Measurements from ENCODE around the gene CARD18. TPM values are rescaled to one million over a fixed set of nuclear protein-coding genes. Genes with fewer than 3 reads are reported as not detected.

CARD18 gene
- total RNA-seq, 4 donors from 2014 or later: 4.6 to 13.9 (median 13.1) TPM

GRCh38 chr11:105158436-105158835, 18.9 kb upstream of the CARD18 start:
- no peak overlapping the region for H3K4me3 ChIP-seq (ENCODE audit: low read depth, poor library complexity, severe bottlenecking)
- WGBS, 2 donors: 87 to 97% methylated on average over 1 of the region's 1 CpG
- no peak for DNase-seq (ENCODE audit: low spot score in 2 of 2)
- intact Hi-C loops (cut with DNase I; ENCODE audit: low total_unique reads): no loop called here
- TF ChIP-seq CTCF (IDR thresholded peaks at IDR 0.05) (no peak), POLR2A (IDR thresholded peaks at IDR 0.05) (no peak)

GRCh38 chr11:105156720-105157119, 17.2 kb upstream of the CARD18 start:
- intact Hi-C loops (cut with DNase I; ENCODE audit: low total_unique reads): no loop called here
- 77 to 83% methylated on average over 4 of the region's 4 CpGs for WGBS, 2 donors
- H3K4me3 ChIP-seq (ENCODE audit: low read depth, poor library complexity, severe bottlenecking): no peak overlapping the region
- no peak for DNase-seq (ENCODE audit: low spot score in 2 of 2)
- no peak for TF ChIP-seq POLR2A (IDR thresholded peaks at IDR 0.05)
- TF ChIP-seq CTCF (IDR thresholded peaks at IDR 0.05): no peak

- H3K4me3 ChIP-seq (ENCODE audit: low read depth, poor library complexity, severe bottlenecking): no peak overlapping the region
- no peak for TF ChIP-seq POLR2A (IDR thresholded peaks at IDR 0.05)
- intact Hi-C loops (cut with DNase I; ENCODE audit: low total_unique reads): no loop called here
- no peak for DNase-seq (ENCODE audit: low spot score in 2 of 2)
- 53 to 56% methylated on average over 2 of the region's 2 CpGs for WGBS, 2 donors
Observed at GRCh38 chr11:105156231-105156630, 16.7 kb upstream of the CARD18 start.

- no peak overlapping the region for H3K4me3 ChIP-seq (ENCODE audit: low read depth, poor library complexity, severe bottlenecking)
- WGBS, 2 donors: 89 to 91% methylated on average over 6 of the region's 6 CpGs
- TF ChIP-seq POLR2A (IDR thresholded peaks at IDR 0.05) (no peak), CTCF (IDR thresholded peaks at IDR 0.05) (no peak)
- intact Hi-C loops (cut with DNase I; ENCODE audit: low total_unique reads): no loop called here
- no peak for DNase-seq (ENCODE audit: low spot score in 2 of 2)
Observed at GRCh38 chr11:105155679-105156078, 16.1 kb upstream of the CARD18 start.

- intact Hi-C loops (cut with DNase I; ENCODE audit: low total_unique reads): no loop called here
- no peak for DNase-seq (ENCODE audit: low spot score in 2 of 2)
- WGBS, 2 donors: 92 to 93% methylated on average over 11 of the region's 11 CpGs
- H3K4me3 ChIP-seq (ENCODE audit: low read depth, poor library complexity, severe bottlenecking): no peak overlapping the region
- TF ChIP-seq CTCF (IDR thresholded peaks at IDR 0.05) (no peak), POLR2A (IDR thresholded peaks at IDR 0.05) (no peak)
Observed at GRCh38 chr11:105153392-105153791, 13.8 kb upstream of the CARD18 start.

GRCh38 chr11:105152560-105152959, 13.0 kb upstream of the CARD18 start:
- no peak for TF ChIP-seq POLR2A (IDR thresholded peaks at IDR 0.05)
- no peak for TF ChIP-seq CTCF (IDR thresholded peaks at IDR 0.05)
- no peak overlapping the region for H3K4me3 ChIP-seq (ENCODE audit: low read depth, poor library complexity, severe bottlenecking)
- no peak for DNase-seq (ENCODE audit: low spot score in 2 of 2)
- intact Hi-C loops (cut with DNase I; ENCODE audit: low total_unique reads): no loop called here
- 77 to 82% methylated on average over 5 of the region's 5 CpGs for WGBS, 2 donors
